Measurements from ENCODE around the gene KTI12.
A peak's percentile ranks its signal among the peaks of the same experiment; 100 is the strongest.

KTI12 gene

DNA sequence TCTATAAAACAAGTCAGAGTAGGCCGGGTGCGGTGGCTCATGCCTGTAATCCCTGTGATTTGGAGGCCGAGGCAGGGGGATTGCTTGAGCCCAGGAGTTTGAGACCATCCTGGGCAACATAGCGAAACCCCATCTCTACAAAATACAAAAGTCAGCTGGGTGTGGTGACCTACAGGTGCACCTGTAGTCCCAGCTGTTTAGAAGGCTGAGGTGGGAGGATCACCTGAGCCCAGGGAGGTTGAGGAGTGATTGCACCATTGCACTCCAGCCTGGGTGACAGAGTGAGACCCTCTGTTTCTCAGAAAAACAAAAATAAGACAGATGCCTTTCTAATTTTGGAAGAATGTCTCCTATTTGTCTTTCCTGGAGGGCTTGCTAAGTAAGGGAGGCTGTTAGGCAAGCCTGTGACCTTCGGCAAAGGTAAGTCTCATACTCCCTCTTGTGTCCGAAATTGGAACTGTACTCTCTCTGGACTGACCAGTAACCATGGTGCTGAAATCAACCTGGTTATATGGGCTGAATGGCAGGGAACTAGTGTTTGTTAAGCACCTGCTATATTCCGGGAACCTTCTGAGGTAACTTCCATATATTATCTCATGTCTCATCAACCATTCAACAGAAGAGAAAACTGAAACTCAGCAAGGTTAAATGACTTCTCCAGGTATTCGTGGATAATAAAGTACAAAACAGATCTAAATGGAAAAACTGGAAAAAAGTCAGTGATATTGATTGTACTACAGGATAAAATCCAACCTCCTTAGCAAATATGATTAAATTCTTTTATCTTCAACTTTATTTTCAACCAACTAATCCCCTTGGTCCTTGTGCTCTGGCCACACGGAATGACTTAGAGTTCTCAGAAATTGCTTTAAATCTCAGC lies 31.3 kb downstream of the KTI12 start (continued):
- TF ChIP-seq, protein P1, sequence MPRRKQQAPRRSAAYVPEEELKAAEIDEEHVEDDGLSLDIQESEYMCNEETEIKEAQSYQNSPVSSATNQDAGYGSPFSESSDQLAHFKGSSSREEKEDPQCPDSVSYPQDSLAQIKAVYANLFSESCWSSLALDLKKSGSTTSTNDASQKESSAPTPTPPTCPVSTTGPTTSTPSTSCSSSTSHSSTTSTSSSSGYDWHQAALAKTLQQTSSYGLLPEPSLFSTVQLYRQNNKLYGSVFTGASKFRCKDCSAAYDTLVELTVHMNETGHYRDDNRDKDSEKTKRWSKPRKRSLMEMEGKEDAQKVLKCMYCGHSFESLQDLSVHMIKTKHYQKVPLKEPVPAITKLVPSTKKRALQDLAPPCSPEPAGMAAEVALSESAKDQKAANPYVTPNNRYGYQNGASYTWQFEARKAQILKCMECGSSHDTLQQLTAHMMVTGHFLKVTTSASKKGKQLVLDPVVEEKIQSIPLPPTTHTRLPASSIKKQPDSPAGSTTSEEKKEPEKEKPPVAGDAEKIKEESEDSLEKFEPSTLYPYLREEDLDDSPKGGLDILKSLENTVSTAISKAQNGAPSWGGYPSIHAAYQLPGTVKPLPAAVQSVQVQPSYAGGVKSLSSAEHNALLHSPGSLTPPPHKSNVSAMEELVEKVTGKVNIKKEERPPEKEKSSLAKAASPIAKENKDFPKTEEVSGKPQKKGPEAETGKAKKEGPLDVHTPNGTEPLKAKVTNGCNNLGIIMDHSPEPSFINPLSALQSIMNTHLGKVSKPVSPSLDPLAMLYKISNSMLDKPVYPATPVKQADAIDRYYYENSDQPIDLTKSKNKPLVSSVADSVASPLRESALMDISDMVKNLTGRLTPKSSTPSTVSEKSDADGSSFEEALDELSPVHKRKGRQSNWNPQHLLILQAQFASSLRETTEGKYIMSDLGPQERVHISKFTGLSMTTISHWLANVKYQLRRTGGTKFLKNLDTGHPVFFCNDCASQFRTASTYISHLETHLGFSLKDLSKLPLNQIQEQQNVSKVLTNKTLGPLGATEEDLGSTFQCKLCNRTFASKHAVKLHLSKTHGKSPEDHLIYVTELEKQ (tag by site-specific recombination; IDR thresholded peaks at IDR 0.05; ENCODE audit: borderline replicate concordance) = no peak
- TF ChIP-seq HOXA7 (CRISPR knock-in tag; IDR thresholded peaks at IDR 0.05; ENCODE audit: borderline replicate concordance) = no peak
- TF ChIP-seq BCL11B (tag by site-specific recombination; IDR thresholded peaks at IDR 0.05; ENCODE audit: low read depth) = no peak
- TF ChIP-seq, protein P2, sequence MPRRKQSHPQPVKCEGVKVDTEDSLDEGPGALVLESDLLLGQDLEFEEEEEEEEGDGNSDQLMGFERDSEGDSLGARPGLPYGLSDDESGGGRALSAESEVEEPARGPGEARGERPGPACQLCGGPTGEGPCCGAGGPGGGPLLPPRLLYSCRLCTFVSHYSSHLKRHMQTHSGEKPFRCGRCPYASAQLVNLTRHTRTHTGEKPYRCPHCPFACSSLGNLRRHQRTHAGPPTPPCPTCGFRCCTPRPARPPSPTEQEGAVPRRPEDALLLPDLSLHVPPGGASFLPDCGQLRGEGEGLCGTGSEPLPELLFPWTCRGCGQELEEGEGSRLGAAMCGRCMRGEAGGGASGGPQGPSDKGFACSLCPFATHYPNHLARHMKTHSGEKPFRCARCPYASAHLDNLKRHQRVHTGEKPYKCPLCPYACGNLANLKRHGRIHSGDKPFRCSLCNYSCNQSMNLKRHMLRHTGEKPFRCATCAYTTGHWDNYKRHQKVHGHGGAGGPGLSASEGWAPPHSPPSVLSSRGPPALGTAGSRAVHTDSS (tag by site-specific recombination; IDR thresholded peaks at IDR 0.05) = no peak
- TF ChIP-seq, protein P3, sequence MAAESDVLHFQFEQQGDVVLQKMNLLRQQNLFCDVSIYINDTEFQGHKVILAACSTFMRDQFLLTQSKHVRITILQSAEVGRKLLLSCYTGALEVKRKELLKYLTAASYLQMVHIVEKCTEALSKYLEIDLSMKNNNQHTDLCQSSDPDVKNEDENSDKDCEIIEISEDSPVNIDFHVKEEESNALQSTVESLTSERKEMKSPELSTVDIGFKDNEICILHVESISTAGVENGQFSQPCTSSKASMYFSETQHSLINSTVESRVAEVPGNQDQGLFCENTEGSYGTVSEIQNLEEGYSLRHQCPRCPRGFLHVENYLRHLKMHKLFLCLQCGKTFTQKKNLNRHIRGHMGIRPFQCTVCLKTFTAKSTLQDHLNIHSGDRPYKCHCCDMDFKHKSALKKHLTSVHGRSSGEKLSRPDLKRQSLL (tag by site-specific recombination; IDR thresholded peaks at IDR 0.05) = no peak
- no peak for TF ChIP-seq BCL11A (tag by site-specific recombination; IDR thresholded peaks at IDR 0.05; ENCODE audit: low read depth)
- TF ChIP-seq, protein P4, sequence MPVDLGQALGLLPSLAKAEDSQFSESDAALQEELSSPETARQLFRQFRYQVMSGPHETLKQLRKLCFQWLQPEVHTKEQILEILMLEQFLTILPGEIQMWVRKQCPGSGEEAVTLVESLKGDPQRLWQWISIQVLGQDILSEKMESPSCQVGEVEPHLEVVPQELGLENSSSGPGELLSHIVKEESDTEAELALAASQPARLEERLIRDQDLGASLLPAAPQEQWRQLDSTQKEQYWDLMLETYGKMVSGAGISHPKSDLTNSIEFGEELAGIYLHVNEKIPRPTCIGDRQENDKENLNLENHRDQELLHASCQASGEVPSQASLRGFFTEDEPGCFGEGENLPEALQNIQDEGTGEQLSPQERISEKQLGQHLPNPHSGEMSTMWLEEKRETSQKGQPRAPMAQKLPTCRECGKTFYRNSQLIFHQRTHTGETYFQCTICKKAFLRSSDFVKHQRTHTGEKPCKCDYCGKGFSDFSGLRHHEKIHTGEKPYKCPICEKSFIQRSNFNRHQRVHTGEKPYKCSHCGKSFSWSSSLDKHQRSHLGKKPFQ (tag by site-specific recombination; IDR thresholded peaks at IDR 0.05) = no peak
- no peak for TF ChIP-seq ZNF843 (tag by site-specific recombination; IDR thresholded peaks at IDR 0.05)
- peak; percentile 95 for TF ChIP-seq ZNF664 (tag by site-specific recombination; IDR thresholded peaks at IDR 0.05)
- TF ChIP-seq YY2 (tag by site-specific recombination; IDR thresholded peaks at IDR 0.05) = no peak
- TF ChIP-seq, protein P5, sequence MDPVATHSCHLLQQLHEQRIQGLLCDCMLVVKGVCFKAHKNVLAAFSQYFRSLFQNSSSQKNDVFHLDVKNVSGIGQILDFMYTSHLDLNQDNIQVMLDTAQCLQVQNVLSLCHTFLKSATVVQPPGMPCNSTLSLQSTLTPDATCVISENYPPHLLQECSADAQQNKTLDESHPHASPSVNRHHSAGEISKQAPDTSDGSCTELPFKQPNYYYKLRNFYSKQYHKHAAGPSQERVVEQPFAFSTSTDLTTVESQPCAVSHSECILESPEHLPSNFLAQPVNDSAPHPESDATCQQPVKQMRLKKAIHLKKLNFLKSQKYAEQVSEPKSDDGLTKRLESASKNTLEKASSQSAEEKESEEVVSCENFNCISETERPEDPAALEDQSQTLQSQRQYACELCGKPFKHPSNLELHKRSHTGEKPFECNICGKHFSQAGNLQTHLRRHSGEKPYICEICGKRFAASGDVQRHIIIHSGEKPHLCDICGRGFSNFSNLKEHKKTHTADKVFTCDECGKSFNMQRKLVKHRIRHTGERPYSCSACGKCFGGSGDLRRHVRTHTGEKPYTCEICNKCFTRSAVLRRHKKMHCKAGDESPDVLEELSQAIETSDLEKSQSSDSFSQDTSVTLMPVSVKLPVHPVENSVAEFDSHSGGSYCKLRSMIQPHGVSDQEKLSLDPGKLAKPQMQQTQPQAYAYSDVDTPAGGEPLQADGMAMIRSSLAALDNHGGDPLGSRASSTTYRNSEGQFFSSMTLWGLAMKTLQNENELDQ (tag by site-specific recombination; IDR thresholded peaks at IDR 0.05; ENCODE audit: low read depth) = no peak
- no peak for TF ChIP-seq ZFP41 (tag by site-specific recombination; IDR thresholded peaks at IDR 0.05; ENCODE audit: borderline replicate concordance)
- TF ChIP-seq ZNF830 (tag by site-specific recombination; IDR thresholded peaks at IDR 0.05; ENCODE audit: low read depth) = no peak
- no peak for TF ChIP-seq ZNF175 (tag by site-specific recombination; IDR thresholded peaks at IDR 0.05)
- no peak for TF ChIP-seq MZF1 (tag by site-specific recombination; IDR thresholded peaks at IDR 0.05; ENCODE audit: borderline replicate concordance)
- TF ChIP-seq, protein P6, sequence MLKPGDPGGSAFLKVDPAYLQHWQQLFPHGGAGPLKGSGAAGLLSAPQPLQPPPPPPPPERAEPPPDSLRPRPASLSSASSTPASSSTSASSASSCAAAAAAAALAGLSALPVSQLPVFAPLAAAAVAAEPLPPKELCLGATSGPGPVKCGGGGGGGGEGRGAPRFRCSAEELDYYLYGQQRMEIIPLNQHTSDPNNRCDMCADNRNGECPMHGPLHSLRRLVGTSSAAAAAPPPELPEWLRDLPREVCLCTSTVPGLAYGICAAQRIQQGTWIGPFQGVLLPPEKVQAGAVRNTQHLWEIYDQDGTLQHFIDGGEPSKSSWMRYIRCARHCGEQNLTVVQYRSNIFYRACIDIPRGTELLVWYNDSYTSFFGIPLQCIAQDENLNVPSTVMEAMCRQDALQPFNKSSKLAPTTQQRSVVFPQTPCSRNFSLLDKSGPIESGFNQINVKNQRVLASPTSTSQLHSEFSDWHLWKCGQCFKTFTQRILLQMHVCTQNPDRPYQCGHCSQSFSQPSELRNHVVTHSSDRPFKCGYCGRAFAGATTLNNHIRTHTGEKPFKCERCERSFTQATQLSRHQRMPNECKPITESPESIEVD (tag by site-specific recombination; IDR thresholded peaks at IDR 0.05) = no peak
- TF ChIP-seq, protein P7, sequence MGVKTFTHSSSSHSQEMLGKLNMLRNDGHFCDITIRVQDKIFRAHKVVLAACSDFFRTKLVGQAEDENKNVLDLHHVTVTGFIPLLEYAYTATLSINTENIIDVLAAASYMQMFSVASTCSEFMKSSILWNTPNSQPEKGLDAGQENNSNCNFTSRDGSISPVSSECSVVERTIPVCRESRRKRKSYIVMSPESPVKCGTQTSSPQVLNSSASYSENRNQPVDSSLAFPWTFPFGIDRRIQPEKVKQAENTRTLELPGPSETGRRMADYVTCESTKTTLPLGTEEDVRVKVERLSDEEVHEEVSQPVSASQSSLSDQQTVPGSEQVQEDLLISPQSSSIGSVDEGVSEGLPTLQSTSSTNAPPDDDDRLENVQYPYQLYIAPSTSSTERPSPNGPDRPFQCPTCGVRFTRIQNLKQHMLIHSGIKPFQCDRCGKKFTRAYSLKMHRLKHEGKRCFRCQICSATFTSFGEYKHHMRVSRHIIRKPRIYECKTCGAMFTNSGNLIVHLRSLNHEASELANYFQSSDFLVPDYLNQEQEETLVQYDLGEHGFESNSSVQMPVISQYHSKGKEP (tag by site-specific recombination; IDR thresholded peaks at IDR 0.05) = no peak
- TF ChIP-seq, protein P8, sequence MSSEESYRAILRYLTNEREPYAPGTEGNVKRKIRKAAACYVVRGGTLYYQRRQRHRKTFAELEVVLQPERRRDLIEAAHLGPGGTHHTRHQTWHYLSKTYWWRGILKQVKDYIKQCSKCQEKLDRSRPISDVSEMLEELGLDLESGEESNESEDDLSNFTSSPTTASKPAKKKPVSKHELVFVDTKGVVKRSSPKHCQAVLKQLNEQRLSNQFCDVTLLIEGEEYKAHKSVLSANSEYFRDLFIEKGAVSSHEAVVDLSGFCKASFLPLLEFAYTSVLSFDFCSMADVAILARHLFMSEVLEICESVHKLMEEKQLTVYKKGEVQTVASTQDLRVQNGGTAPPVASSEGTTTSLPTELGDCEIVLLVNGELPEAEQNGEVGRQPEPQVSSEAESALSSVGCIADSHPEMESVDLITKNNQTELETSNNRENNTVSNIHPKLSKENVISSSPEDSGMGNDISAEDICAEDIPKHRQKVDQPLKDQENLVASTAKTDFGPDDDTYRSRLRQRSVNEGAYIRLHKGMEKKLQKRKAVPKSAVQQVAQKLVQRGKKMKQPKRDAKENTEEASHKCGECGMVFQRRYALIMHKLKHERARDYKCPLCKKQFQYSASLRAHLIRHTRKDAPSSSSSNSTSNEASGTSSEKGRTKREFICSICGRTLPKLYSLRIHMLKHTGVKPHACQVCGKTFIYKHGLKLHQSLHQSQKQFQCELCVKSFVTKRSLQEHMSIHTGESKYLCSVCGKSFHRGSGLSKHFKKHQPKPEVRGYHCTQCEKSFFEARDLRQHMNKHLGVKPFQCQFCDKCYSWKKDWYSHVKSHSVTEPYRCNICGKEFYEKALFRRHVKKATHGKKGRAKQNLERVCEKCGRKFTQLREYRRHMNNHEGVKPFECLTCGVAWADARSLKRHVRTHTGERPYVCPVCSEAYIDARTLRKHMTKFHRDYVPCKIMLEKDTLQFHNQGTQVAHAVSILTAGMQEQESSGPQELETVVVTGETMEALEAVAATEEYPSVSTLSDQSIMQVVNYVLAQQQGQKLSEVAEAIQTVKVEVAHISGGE (tag by site-specific recombination; conservative IDR thresholded peaks at IDR 0.05; ENCODE audit: low read depth) = no peak
